ENCODE data around the gene RMDN3. TPM values are rescaled to one million over a fixed set of nuclear protein-coding genes. Genes with fewer than 3 reads are reported as not detected.

The RMDN3 gene
- total and polyA plus RNA-seq, 3 donors from 2014 or later, result 31.5 to 37.3 (median 33.1) TPM

- Histone ChIP-seq H3K4me3 (no peak overlapping the region), H3K27ac (no peak overlapping the region), H3K36me3 (ENCODE audit: low read depth, missing control alignments) (no peaks in the 10 kb centered on the region), H3K27me3 (no peaks in the 10 kb centered on the region), H3K9me3 (no peaks in the 10 kb centered on the region), H3K4me1 (peaks cover 11% of the 10 kb centered on the region)
- no peak for DNase-seq
- intact Hi-C loops (cut with DNase I; ENCODE audit: low total_unique reads), result no loop called here
- TF ChIP-seq POLR2A (IDR thresholded peaks at IDR 0.05), result no peak
- TF ChIP-seq CTCF (IDR thresholded peaks at IDR 0.05), result no peak
- whole genome bisulfite sequencing, 2 donors, result 69 to 88% methylated on average over 2 to 17 of the region's 17 CpGs
Observed at GRCh38 chr15:40770147-40770721, 15.2 kb upstream of the RMDN3 start.

- WGBS, 2 donors, result 67 to 72% methylated on average over 14 to 28 of the region's 28 CpGs
- intact Hi-C loops (cut with DNase I; ENCODE audit: low total_unique reads), result no loop called here
- TF ChIP-seq POLR2A (IDR thresholded peaks at IDR 0.05) (no peak), CTCF (IDR thresholded peaks at IDR 0.05) (no peak)
- H3K4me1 ChIP-seq, result peaks cover 18% of the 10 kb centered on the region
- H3K4me3 ChIP-seq, result no peak within 1 kb of the TSS
- H3K36me3 ChIP-seq (ENCODE audit: low read depth, missing control alignments), result no peaks in the 10 kb centered on the region
- no peak within 1 kb of the TSS for H3K27ac ChIP-seq
- H3K27me3 ChIP-seq, result no peaks in the 10 kb centered on the region
- no peaks in the 10 kb centered on the region for H3K9me3 ChIP-seq
- no peak for DNase-seq
Observed at GRCh38 chr15:40769274-40770146, 14.5 kb upstream of the RMDN3 start, which contains the start of gene C15orf62. Gene C15orf62 (plus strand): TSS chr15:40769980. CDS start chr15:40770496, 516 bp downstream.

DNA sequence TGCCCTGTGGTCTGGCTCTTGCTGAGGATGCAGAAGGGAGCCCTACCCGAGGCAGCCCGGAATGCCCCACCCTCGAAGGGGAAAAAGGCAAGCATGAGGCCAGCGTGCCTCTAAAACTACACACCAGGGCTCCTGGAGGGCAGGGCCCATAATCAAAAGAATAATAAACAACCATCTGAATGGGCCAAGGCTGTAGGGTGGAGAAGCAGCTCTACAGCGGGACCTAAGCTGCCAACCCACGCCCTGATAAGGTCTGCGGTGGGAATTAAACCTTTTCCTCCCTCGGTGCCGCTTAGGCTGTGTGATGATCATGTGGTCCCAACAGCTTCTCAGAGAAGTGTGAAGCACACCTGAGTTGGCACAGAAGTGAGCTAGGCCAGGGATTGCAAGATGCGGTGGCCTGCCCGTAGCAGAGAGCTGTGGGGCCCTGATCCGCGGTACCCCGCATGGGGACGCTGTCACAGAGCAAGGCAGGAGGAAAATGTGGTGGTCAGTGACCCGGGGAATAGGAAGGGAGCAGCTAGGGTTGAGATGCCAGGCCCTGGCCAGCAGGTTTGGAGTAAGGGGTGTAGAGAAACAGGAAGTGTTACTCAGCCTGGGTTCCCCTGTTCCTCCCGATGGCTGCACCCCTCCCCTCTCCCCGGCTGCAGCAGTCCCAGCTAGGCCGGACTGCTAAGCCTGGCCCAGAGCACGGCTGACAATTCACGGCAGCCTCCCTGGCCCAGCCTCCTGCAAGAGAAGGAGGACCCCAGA is 13.6 kb upstream of the RMDN3 start:
- H3K27ac ChIP-seq, result no peak overlapping the region
- TF ChIP-seq POLR2A (IDR thresholded peaks at IDR 0.05) (no peak), CTCF (IDR thresholded peaks at IDR 0.05) (no peak)

DNA sequence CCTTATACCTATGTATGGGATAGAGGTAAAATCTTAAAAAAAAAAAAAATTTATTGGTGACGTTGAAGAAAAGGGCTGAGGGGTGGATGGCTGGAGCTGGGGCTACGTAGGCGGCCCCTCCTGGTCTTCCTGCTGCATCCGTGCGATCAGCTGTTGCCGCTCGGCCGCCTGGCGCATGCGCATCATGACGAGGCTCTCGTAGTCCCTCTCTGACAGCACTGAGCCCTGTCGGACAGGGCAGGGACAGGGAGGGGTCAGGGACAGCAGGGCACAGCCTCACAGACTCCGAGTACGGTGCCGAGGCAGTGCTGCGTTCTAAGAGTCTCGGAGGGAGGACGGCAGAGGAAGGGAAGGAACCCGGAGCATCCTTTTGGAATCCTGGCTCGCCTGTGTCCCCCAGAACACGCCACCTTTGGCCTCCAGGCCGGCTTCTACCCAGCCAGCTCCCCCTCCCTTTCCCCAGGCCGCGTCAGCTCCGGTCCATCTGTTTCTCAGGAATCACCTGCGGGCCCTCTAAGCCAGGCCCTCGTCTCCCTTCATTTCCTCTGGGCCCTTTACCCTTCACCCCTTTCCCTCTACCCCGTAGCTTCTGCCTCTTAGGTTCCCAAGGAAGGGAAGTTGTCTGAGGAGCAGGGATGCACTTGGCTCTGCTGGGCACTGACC is 12.9 kb upstream of the RMDN3 start:
- intact Hi-C loops (cut with DNase I; ENCODE audit: low total_unique reads), result no loop called here
- H3K4me1 ChIP-seq, result peaks cover 19% of the 10 kb centered on the region
- H3K36me3 ChIP-seq (ENCODE audit: low read depth, missing control alignments), result no peaks in the 10 kb centered on the region

More for the DNA sequence above, 13.6 kb upstream of the RMDN3 start:
- Histone ChIP-seq H3K36me3 (ENCODE audit: low read depth, missing control alignments) (no peaks in the 10 kb centered on the region), H3K9me3 (no peaks in the 10 kb centered on the region), H3K4me1 (peaks cover 19% of the 10 kb centered on the region), H3K27me3 (no peaks in the 10 kb centered on the region), H3K4me3 (no peak overlapping the region)
- DNase-seq, result no peak
- intact Hi-C loops (cut with DNase I; ENCODE audit: low total_unique reads), result no loop called here
- WGBS, 2 donors, result 73 to 81% methylated on average over 17 to 21 of the region's 21 CpGs

More for the DNA sequence above, 12.9 kb upstream of the RMDN3 start:
- WGBS, 2 donors, result 50 to 74% methylated on average over 28 to 29 of the region's 29 CpGs
- peak; percentile 53 for DNase-seq
- H3K27me3 ChIP-seq, result no peaks in the 10 kb centered on the region
- no peaks in the 10 kb centered on the region for H3K9me3 ChIP-seq
- TF ChIP-seq CTCF (IDR thresholded peaks at IDR 0.05) (no peak), POLR2A (IDR thresholded peaks at IDR 0.05) (no peak)
- no peak overlapping the region for H3K4me3 ChIP-seq
- no peak overlapping the region for H3K27ac ChIP-seq

Data from testis (tissue), 3 donors.